Inferior parietal cortex (tissue), 1 donor: Measurements from ENCODE around the gene TRIM24.

Source experiments
- DNase-seq: peaks from one replicate; pipeline ENCODE4 v3.0.0-alpha.2; 2016; ENCODE audit errors: extremely low spot score

TRIM24 gene

DNA sequence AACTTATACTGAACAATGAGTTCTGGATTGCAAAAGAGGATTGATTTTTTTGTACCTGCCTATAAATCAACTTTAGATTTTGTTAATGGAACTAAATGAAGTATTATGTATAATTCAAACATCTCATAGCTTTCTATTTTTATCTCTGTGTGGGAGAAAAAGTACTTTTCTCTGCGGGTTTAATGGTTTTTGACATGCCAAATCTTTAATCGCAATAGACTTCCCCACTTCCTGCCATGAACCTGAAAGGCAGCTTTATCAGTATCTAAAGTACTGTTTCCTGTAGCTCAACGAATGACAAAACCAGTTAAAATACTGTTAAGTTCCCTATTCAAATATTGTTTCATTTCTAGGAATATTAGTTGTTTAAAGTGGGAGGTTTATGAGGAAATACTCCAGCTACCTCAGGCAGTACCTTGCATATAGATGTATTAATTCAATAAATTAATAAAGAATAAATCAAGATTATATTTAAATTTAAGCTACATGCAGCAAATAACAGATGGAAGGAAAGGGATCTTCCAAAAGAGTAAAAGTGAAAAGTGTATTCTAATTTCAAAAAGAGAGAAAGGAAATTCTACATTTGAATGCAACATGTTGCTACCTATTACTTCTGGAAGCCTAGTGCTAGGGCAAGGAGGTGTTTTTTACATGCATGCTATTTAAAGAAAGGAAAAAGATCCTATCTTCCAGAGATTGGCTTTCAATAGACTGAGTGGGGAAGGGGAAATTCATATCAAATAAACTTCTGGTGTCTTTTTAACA lies 165.2 kb downstream of the TRIM24 start:
- DNase-seq: no peak

DNA sequence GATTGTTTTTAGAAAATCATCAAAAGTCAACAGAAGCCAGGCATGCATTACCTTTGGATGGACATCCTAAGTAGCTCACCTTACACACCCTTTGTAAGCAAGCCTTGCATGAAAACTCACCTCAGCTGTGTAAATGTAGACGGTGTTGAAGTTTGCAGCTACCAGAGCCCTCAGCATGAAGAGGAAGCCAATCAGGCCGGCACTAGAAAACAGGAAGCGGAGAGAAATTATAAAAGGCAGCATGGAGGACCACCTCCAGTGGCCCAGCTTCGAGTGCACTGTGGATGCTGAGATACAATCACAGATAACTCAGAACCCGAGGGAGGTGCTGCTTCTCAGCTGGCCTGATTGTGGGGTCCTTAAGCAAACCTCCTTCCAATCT lies 165.8 kb downstream of the TRIM24 start:
- DNase-seq: no peak

DNA sequence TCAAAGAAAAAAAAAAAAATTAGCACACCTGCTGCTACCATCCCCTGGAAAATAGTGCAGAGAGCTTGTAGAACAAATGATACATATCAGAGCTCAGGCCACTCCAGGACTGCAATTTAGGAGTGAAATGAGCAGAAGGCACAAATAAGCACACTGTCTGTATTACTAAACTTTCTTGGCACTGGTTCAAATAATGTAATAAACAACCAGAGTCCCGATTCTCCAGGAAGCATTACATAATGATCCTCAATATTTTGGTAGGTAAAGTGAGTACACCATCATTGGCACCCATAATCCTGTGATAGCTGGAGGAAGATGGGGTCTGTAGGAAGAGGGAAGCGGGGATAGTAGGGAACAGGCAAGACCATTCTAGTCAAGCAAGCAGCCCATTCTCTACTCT lies 166.8 kb downstream of the TRIM24 start:
- DNase-seq: no peak

DNA sequence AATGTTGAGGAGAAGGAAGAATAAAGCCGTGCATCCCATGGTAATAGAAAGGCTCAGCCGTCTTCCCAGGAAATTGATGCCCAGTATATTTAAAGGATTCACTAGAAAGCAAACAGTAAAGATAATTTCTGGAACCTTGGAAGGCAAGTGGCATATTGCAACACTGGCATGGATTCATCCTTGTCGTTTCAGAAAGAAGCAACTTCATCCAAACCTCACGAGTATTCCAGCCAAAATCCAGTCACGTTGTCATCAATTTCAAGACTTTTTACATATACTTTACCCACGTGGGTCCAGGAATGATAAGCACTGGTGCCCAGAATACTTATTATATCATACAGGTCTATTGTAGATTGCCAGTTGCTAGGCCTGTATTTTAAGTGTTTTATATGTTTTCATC lies 167.3 kb downstream of the TRIM24 start:
- no peak for DNase-seq

DNA sequence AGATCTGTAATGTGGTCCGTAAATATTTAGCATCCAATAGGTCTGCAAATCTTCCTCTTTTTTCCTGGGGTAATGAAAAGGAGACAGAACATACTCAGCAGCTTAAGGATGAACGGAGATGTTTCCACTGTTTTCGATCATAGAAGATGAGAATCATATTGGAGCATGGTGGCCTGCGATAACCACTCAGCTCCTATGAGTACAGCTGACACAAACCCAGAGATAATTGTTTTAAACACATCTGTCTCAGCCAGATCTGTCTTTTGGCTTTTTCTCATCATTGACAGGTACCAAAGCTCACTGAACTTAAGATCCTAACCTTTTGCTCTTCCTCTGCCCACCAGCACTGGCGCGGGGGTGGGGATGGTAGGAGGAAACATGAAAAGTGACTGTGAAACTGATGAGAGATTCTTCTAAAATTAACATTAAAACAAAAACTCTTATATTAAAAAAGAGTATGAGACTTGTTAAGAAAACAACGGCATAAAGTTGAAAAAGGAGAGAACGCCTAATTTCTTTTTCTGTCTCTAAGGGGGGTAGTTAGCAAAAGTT lies 170.1 kb downstream of the TRIM24 start:
- no peak for DNase-seq

DNA sequence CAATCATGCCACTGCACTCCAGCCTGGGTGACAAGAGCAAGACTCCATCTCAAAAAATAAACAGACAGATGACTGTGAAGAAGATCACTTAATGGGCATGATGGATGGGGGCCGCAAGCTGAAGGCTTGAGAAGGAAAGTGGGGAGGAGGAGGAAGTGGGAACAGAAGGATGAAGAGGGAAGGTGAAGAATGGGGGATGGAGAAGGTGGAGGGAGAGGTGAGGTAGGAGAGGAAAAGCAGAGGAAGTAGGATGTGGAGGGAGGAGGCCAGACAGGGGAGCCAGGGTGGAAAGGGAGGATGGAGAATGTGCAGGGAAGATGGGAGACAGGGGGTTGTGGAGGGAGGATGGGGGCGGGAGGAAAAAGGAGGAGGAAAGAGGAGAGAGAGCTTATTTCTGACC lies 172.3 kb downstream of the TRIM24 start:
- DNase-seq: no peak

DNA sequence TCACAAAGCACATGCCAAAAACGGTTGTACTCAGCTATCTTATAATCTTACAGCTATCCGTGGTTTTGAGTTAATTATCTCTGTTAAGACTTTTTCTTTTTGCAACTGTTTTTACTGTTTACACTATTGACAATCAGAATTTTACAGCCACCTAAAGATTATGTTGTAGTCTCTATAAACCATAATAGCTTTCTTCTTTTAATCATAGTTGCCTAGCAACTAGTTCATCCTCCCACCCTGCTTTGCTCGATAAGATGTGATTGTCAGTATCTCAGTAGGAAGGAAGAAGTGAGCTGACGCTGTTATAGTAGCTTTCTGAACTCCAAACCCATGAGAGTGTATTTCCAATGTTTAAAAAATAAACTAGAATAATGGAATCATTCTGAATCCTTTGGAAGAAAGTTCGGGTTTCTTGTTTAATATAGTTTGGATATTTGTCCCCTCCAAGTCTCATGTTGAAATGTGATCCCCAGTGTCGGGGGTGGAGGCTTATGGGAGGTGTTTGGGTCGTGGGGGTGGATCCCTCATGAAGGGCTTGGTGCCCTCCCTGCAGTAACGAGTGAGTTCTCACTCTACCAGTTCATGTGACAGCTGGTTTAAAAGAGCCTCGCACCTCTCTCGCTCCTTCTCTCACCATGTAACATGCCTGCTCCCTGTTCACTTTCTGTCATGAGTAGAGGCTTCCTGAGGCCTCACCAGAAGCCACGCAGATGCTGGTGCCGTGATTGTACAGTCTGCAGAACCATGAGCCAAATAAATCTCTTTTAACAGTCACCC lies 173.0 kb downstream of the TRIM24 start:
- no peak for DNase-seq
